ENCODE data around the gene TFCP2L1. TPM values are rescaled to one million over a fixed set of nuclear protein-coding genes. Genes with fewer than 3 reads are reported as not detected.

The TFCP2L1 gene
- total RNA-seq, 2 experiments from 2014 or later, result 0.17 to 0.30 TPM

DNA sequence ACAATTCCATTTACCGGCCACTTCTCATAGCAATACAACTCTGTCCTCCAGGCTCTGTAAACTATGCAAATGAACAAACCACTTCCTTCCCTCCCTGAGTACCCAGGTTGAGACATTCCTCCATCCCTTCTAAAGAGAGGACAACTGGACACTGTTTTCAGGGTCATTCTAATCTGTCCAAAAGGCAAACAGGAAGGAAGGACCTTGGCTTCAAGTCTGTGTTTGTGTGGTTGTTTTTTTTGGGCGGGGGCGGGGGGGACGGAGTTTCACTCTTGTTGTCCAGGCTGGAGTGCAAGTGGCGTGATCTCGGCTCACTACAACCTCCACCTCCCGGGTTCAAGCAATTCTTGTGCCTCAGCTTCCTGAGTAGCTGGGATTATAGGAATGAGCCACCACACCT is 3.3 kb downstream of the TFCP2L1 start:
- H3K36me3 Mint-ChIP-seq (ENCODE audit: low read depth), result no peaks in the 10 kb centered on the region
- intact Hi-C loops (cut with DNase I, micrococcal nuclease), result no loop called here
- CTCF ChIA-PET, result no interaction called here
- Histone ChIP-seq H3K4me1 (ENCODE audit: insufficient read depth, low read length) (peaks cover 6% of the 10 kb centered on the region), H3K36me3 (ENCODE audit: insufficient read depth, low read length) (no peaks in the 10 kb centered on the region), H3K4me3 (ENCODE audit: low read length) (no peak overlapping the region), H3K27me3 (ENCODE audit: control insufficient read depth in 1 of 2, insufficient read depth in 2 of 2, low read length in 2 of 2) (peaks cover 12 to 25% of the 10 kb centered on the region in 2 experiments), H3K9me3 (ENCODE audit: control insufficient read depth in 1 of 2, insufficient read depth in 1 of 2, low read length in 2 of 2) (no peaks in the 10 kb centered on the region), H3K27ac (ENCODE audit: low read depth in 1 of 2, low read length in 2 of 2) (no peak overlapping the region)
- TF ChIP-seq, protein P1, sequence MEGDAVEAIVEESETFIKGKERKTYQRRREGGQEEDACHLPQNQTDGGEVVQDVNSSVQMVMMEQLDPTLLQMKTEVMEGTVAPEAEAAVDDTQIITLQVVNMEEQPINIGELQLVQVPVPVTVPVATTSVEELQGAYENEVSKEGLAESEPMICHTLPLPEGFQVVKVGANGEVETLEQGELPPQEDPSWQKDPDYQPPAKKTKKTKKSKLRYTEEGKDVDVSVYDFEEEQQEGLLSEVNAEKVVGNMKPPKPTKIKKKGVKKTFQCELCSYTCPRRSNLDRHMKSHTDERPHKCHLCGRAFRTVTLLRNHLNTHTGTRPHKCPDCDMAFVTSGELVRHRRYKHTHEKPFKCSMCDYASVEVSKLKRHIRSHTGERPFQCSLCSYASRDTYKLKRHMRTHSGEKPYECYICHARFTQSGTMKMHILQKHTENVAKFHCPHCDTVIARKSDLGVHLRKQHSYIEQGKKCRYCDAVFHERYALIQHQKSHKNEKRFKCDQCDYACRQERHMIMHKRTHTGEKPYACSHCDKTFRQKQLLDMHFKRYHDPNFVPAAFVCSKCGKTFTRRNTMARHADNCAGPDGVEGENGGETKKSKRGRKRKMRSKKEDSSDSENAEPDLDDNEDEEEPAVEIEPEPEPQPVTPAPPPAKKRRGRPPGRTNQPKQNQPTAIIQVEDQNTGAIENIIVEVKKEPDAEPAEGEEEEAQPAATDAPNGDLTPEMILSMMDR (IDR thresholded peaks at IDR 0.05), result no peak
- DNase-seq, result no peak
- POLR2A ChIA-PET, result no interaction called here
- H3K27ac Mint-ChIP-seq, result no peak overlapping the region
- no peak for ATAC-seq (ENCODE audit: poor library complexity)
- H3K4me1 Mint-ChIP-seq (ENCODE audit: low read depth), result peaks cover 9% of the 10 kb centered on the region
- no peaks in the 10 kb centered on the region for H3K9me3 Mint-ChIP-seq
- H3K4me3 Mint-ChIP-seq, result no peak overlapping the region
- peaks cover 50% of the 10 kb centered on the region for H3K27me3 Mint-ChIP-seq

DNA sequence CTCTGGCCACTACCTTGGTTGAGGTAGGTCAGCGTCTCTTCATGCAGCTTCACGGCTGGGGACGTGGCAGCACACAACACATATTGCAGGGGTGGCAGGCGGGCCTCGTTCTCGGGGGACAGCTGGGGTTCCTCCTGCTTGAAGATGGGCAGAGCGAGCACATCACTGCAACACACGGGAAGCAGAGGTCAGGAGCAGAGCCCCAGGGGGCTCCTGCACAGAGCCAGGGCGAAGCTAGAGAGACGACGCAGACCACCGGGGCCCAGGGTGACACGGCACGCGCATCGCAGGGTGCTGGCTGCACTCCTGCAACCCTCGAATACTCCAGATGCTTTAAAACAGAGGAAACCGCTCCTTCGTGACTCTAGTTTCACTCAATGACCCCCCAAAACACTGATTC is 3.9 kb downstream of the TFCP2L1 start:
- no peaks in the 10 kb centered on the region for H3K36me3 Mint-ChIP-seq (ENCODE audit: low read depth)
- H3K27me3 Mint-ChIP-seq, result peaks cover 45% of the 10 kb centered on the region
- no peaks in the 10 kb centered on the region for H3K9me3 Mint-ChIP-seq
- H3K9me3 ChIP-seq (ENCODE audit: control insufficient read depth in 1 of 2, insufficient read depth in 1 of 2, low read length in 2 of 2), result no peaks in the 10 kb centered on the region
- CTCF ChIA-PET, result no interaction called here
- POLR2A ChIA-PET, result no interaction called here
- TF ChIP-seq, protein P1 (IDR thresholded peaks at IDR 0.05), result no peak
- peaks cover 9% of the 10 kb centered on the region for H3K4me1 Mint-ChIP-seq (ENCODE audit: low read depth)
- H3K27ac ChIP-seq (ENCODE audit: low read depth in 1 of 2, low read length in 2 of 2), result no peak overlapping the region
- H3K36me3 ChIP-seq (ENCODE audit: insufficient read depth, low read length), result no peaks in the 10 kb centered on the region
- ATAC-seq (ENCODE audit: poor library complexity), result no peak
- H3K4me3 ChIP-seq (ENCODE audit: low read length), result no peak overlapping the region
- intact Hi-C loops (cut with DNase I, micrococcal nuclease), result no loop called here
- peaks cover 6% of the 10 kb centered on the region for H3K4me1 ChIP-seq (ENCODE audit: insufficient read depth, low read length)
- peaks cover 10 to 22% of the 10 kb centered on the region in 2 experiments for H3K27me3 ChIP-seq (ENCODE audit: control insufficient read depth in 1 of 2, insufficient read depth in 2 of 2, low read length in 2 of 2)
- DNase-seq, result no peak
- no peak overlapping the region for H3K27ac Mint-ChIP-seq
- H3K4me3 Mint-ChIP-seq, result no peak overlapping the region

DNA sequence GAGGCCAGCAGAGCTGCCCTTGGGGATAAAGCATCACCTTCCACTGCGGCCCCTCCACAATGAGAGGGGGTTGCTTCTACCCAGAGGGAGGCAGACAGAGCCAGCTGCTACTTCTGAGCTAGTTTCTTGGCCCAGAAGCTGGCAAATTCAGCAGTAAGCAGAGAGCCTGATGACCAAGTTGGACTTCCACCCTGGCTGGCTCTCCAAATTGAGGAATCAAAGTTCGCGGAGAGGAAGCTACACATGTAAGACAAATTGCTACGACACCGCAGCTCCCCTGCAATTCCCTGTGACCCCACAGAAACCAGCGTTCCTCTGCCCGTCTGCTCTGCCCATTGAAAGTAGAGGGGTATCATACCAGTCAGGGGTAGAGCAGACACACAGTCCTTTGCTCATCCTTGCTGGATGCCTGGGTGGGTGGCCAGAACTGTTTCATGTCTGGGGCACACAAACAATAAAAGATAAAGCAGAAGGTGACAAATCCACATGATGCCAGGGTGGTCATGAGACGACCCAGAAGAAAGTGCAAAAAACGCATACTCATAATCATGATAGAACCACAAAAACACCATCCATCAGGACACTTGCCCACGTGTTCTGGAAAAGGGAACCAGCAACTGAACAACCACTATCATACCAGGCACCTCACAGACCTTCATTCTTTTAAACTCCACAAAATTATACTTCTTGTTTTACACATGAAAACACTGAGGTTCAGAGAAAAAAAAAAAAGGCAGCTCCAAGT is 5.4 kb downstream of the TFCP2L1 start:
- Histone ChIP-seq H3K36me3 (ENCODE audit: insufficient read depth, low read length) (no peaks in the 10 kb centered on the region), H3K4me3 (ENCODE audit: low read length) (no peak overlapping the region), H3K27ac (ENCODE audit: low read depth in 1 of 2, low read length in 2 of 2) (no peak overlapping the region), H3K4me1 (ENCODE audit: insufficient read depth, low read length) (peaks cover 3% of the 10 kb centered on the region), H3K27me3 (ENCODE audit: control insufficient read depth in 1 of 2, insufficient read depth in 2 of 2, low read length in 2 of 2) (peaks cover 7 to 18% of the 10 kb centered on the region in 2 experiments), H3K9me3 (ENCODE audit: control insufficient read depth in 1 of 2, insufficient read depth in 1 of 2, low read length in 2 of 2) (no peaks in the 10 kb centered on the region)
- TF ChIP-seq, protein P1 (IDR thresholded peaks at IDR 0.05), result no peak
- ATAC-seq (ENCODE audit: poor library complexity) (no peak), DNase-seq (no peak)
- Mint-ChIP-seq H3K27ac (no peak overlapping the region), H3K4me1 (ENCODE audit: low read depth) (peaks cover 9% of the 10 kb centered on the region), H3K9me3 (no peaks in the 10 kb centered on the region), H3K27me3 (peaks cover 36% of the 10 kb centered on the region), H3K4me3 (no peak overlapping the region), H3K36me3 (ENCODE audit: low read depth) (no peaks in the 10 kb centered on the region)
- intact Hi-C loops (cut with DNase I, micrococcal nuclease), result no loop called here
- POLR2A ChIA-PET, result no interaction called here
- CTCF ChIA-PET, result no interaction called here
